K562 (cell line): ENCODE measurements around the gene IRF1.

ENCODE experiments used
- ARNT ChIP-seq, 2 experiments: fragments of 450-650 bp; IDR thresholded peaks; 2 replicates each; pipeline ENCODE4 v1.6.1; 2016; ENCODE audit warnings: mild to moderate bottlenecking in 1 of 2
- ATF3 ChIP-seq, 2 experiments: fragments of 450-650 bp in 1 of 2; sonication (generic) in 1 of 2; formaldehyde crosslinking in 1 of 2; IDR thresholded peaks in 1 of 2; conservative IDR thresholded peaks in 1 of 2; 2 replicates each; pipeline versions ENCODE4 v1.6.1 to v1.8.1; 2016 to 2023; ENCODE audit warnings: mild to moderate bottlenecking in 2 of 2, moderate library complexity in 2 of 2, inconsistent platforms in 1 of 2, missing genetic modification reagents in 1 of 2
- BCLAF1 ChIP-seq, 2 experiments: fragments of 450-650 bp in 1 of 2; IDR thresholded peaks; 2 replicates each; pipeline ENCODE4 v1.6.1; 2011 to 2017; ENCODE audit warnings: low read depth in 2 of 2, antibody characterized with exemption in 1 of 2, borderline replicate concordance in 1 of 2, low read length in 1 of 2, mild to moderate bottlenecking in 1 of 2, mixed read lengths in 1 of 2; ENCODE audit not compliant: control insufficient read depth in 1 of 2
- BHLHE40 ChIP-seq: IDR thresholded peaks from 2 replicates; pipeline ENCODE4 v1.6.1; 2011; ENCODE audit warnings: low read length, improper control_type of control experiment
- CBX1 ChIP-seq: sonication (generic); IDR thresholded peaks from 2 replicates; pipeline ENCODE4 v1.6.1; 2016; ENCODE audit warnings: antibody characterized with exemption, low read depth, mild to moderate bottlenecking
- CEBPB ChIP-seq: fragments of 450-650 bp; IDR thresholded peaks from 2 replicates; pipeline ENCODE4 v1.6.1; 2016; ENCODE audit warnings: missing genetic modification characterization, missing compliant biosample characterization
- NBN ChIP-seq: fragments of 450-650 bp; IDR thresholded peaks from 2 replicates; pipeline ENCODE4 v1.6.1; 2016; ENCODE audit warnings: low read depth, mild to moderate bottlenecking
- NR2C2 ChIP-seq, 2 experiments: fragments of 200-800 bp in 1 of 2; sonication (Bioruptor generic) in 1 of 2; sonication (generic) in 1 of 2; formaldehyde crosslinking in 1 of 2; IDR thresholded peaks; 2 replicates each; pipeline versions ENCODE4 v1.6.1 to v1.8.0; 2016 to 2022; ENCODE audit warnings: mild to moderate bottlenecking in 1 of 2, missing compliant biosample characterization in 1 of 2, missing genetic modification characterization in 1 of 2, missing genetic modification reagents in 1 of 2
- PHF21A ChIP-seq: fragments of 450-650 bp; IDR thresholded peaks from 2 replicates; pipeline ENCODE4 v1.6.1; 2017; ENCODE audit warnings: low read depth, borderline replicate concordance
- POLR2A ChIP-seq: fragments of 450-650 bp; conservative IDR thresholded peaks from 2 replicates; pipeline ENCODE4 v1.6.1; 2016
- POLR2AphosphoS5 ChIP-seq: IDR thresholded peaks from 2 replicates; pipeline ENCODE4 v1.6.1; 2011; ENCODE audit warnings: mild to moderate bottlenecking, low read depth, low read length, moderate library complexity; ENCODE audit not compliant: control insufficient read depth, insufficient read depth
- TAF1 ChIP-seq: IDR thresholded peaks from 2 replicates; pipeline ENCODE4 v1.6.1; 2011; ENCODE audit warnings: mild to moderate bottlenecking, low read length, moderate library complexity; ENCODE audit not compliant: insufficient read depth, control insufficient read depth, severe bottlenecking; ENCODE audit errors: extremely low read depth
- TF ChIP-seq, protein P1 (sequence below): sonication (generic); formaldehyde crosslinking; IDR thresholded peaks from 2 replicates; pipeline ENCODE4 v1.8.1; 2023; ENCODE audit warnings: mild to moderate bottlenecking, missing genetic modification reagents, moderate library complexity

DNA sequence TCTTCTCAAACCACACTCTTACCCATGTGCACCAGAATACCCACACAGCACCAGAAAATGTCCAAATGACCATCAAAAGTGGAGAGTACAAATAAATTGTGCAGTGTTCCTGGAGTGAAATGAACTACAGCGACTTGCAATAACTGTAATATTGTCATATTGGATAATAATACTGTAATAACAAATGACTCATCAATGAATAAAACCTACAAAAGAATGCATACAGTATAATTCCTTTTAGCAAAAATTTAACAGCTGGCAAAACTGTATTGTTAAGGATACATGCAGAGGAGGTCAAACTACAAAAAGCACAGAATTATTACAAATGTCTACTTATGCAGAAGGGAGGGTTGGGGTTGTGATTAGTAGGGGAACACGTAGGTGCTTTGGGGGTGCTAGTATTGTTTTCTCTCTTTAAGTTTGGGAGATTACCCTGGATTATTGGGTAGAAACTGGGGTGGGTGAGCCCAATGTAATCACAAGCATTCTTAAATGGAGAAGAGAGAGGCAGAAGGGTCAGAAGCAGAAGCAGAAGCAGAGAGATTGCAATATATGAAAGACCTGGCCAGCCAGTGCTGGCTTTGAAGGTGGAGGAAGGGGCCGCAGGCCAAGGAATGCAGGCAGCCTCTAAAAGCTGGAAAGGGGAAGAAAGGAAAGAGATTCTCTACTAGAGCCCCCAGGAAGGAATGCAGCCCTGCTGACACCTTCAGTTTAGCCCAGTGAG is 21.8 kb downstream of the IRF1 start:
- TF ChIP-seq NBN (no peak), PHF21A (no peak), BCLAF1 (IDR thresholded peaks at IDR 0.05; ENCODE audit: borderline replicate concordance in 1 of 2, control insufficient read depth in 1 of 2, low read depth in 2 of 2, low read length in 1 of 2) (no peak), POLR2AphosphoS5 (no peak), CBX1 (no peak), ARNT (IDR thresholded peaks at IDR 0.05) (no peak), TAF1 (no peak), NR2C2 (CRISPR knock-in tag; IDR thresholded peaks at IDR 0.05) (no peak), NR2C2 (tag; IDR thresholded peaks at IDR 0.05) (no peak), POLR2A (no peak), BHLHE40 (no peak), ATF3 (IDR thresholded peaks at IDR 0.05) (no peak; the same call in 1 of the 2 replicates), ATF3 (CRISPR knock-in tag; conservative IDR thresholded peaks at IDR 0.05) (no peak), CEBPB (tag) (no peak)
- TF ChIP-seq, protein P1, sequence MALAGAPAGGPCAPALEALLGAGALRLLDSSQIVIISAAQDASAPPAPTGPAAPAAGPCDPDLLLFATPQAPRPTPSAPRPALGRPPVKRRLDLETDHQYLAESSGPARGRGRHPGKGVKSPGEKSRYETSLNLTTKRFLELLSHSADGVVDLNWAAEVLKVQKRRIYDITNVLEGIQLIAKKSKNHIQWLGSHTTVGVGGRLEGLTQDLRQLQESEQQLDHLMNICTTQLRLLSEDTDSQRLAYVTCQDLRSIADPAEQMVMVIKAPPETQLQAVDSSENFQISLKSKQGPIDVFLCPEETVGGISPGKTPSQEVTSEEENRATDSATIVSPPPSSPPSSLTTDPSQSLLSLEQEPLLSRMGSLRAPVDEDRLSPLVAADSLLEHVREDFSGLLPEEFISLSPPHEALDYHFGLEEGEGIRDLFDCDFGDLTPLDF: no peak
